K562 (cell line): ENCODE results near the gene ANO2. TPM values are rescaled to one million over a fixed set of nuclear protein-coding genes. Genes with fewer than 3 reads are reported as not detected.

Experiments used
- ATAC-seq: fragments of 200-7000 bp; cut with Tn5 transposase; 3 replicates; pipeline ENCODE4 v1.9.1; 2020; ENCODE audit warnings: moderate library complexity
- BruUV-seq: library from RNA; stranded (reverse); fragments of 400-500 nt; replicated peaks from 2 replicates; lab custom pipeline; 2021; lab: Mats Ljungman, UMichigan
- CTCF ChIA-PET: fragments of 300-600 bp; formaldehyde crosslinking; extraction: SDS; loops from one replicate; lab custom pipeline; 2021; ENCODE audit warnings: low intra/inter-chr PET ratio; lab: Yijun Ruan, JAX
- POLR2A ChIA-PET: fragments of 300-600, 350-650 bp; sonication (Branson Sonifier 250); formaldehyde crosslinking; extraction: SDS; loops from one replicate; lab custom pipeline; 2021; ENCODE audit warnings: antibody characterized with exemption, inconsistent platforms; lab: Yijun Ruan, JAX
- DNase-seq, 4 experiments: peaks; one replicate each; pipeline versions ENCODE4 v3.0.0 to v3.0.0-alpha.2; 2011 to 2018; ENCODE audit warnings: low spot score in 3 of 4, mixed read lengths in 3 of 4; ENCODE audit errors: extremely low read depth in 1 of 4
- FAIRE-seq: peaks from 2 replicates; lab custom pipeline; 2011; peaks lifted over from hg19 to GRCh38; lab: Jason Lieb, UNC
- H2AFZ ChIP-seq: 2 replicates; pipeline ENCODE4 v1.6.0; 2011; ENCODE audit warnings: low read depth, low read length, control low read depth, inconsistent platforms
- H3K27ac ChIP-seq: fragments of 200-600 bp; 3 replicates; pipeline ENCODE4 v1.8.0; 2011; ENCODE audit warnings: low read depth, mild to moderate bottlenecking, control low read depth, inconsistent platforms, low read length, moderate library complexity, mixed read lengths; ENCODE audit errors: extremely low read depth
- H3K27me3 ChIP-seq, 2 experiments: fragments of 300-600 bp in 1 of 2; 2 replicates in 1 of 2; 3 replicates in 1 of 2; pipeline versions ENCODE4 v1.6.0 to v1.8.0; 2011; ENCODE audit warnings: inconsistent platforms in 2 of 2, low read length in 2 of 2, mild to moderate bottlenecking in 1 of 2, mixed read lengths in 1 of 2, moderate library complexity in 1 of 2; ENCODE audit not compliant: control insufficient read depth in 2 of 2, insufficient read depth in 2 of 2
- H3K36me3 ChIP-seq: fragments of 300-600 bp; 3 replicates; pipeline ENCODE4 v1.8.0; 2011; ENCODE audit warnings: mild to moderate bottlenecking, low read length, inconsistent platforms; ENCODE audit not compliant: control insufficient read depth, insufficient read depth
- H3K4me1 ChIP-seq, 2 experiments: fragments of 200-600 bp in 1 of 2; replicated peaks in 1 of 2; 2 replicates in 1 of 2; 3 replicates in 1 of 2; pipeline versions ENCODE4 v1.5.1 to v1.8.0; 2011; ENCODE audit warnings: inconsistent platforms in 2 of 2, low read length in 2 of 2, mild to moderate bottlenecking in 1 of 2, mixed read lengths in 1 of 2, moderate library complexity in 1 of 2; ENCODE audit not compliant: control insufficient read depth in 2 of 2, insufficient read depth in 2 of 2
- H3K4me2 ChIP-seq: 2 replicates; pipeline ENCODE4 v1.6.1; 2011; ENCODE audit warnings: low read length, control low read depth, inconsistent platforms, mixed read lengths; ENCODE audit not compliant: insufficient read depth
- H3K4me3 ChIP-seq: fragments of 200-600 bp; sonication (generic), shearing (Covaris generic); 2 replicates; pipeline ENCODE4 v1.5.1; 2016; ENCODE audit warnings: control low read depth, inconsistent platforms
- H3K79me2 ChIP-seq: fragments of 200-600 bp; 3 replicates; pipeline ENCODE4 v1.8.0; 2011; ENCODE audit warnings: low read length, inconsistent platforms; ENCODE audit not compliant: control insufficient read depth, insufficient read depth
- H3K9ac ChIP-seq, 2 experiments: 2 replicates each; pipeline versions ENCODE4 v1.6.0 to v1.6.1; 2011; ENCODE audit warnings: low read depth in 2 of 2, low read length in 2 of 2, control low read depth in 1 of 2, inconsistent platforms in 1 of 2, mild to moderate bottlenecking in 1 of 2, mixed read lengths in 1 of 2; ENCODE audit not compliant: insufficient read depth in 1 of 2
- H3K9me1 ChIP-seq: one replicate; pipeline ENCODE4 v1.6.0; 2011; ENCODE audit warnings: inconsistent platforms, mild to moderate bottlenecking, low read length, moderate library complexity; ENCODE audit not compliant: control insufficient read depth, insufficient read depth
- H3K9me3 ChIP-seq: replicated peaks from 2 replicates; pipeline ENCODE4 v1.5.1; 2011; ENCODE audit warnings: low read depth, low read length, inconsistent platforms; ENCODE audit not compliant: control insufficient read depth, insufficient read depth
- H4K20me1 ChIP-seq: replicated peaks from 2 replicates; pipeline ENCODE4 v1.6.1; 2011; ENCODE audit warnings: low read length, inconsistent platforms, mixed read lengths; ENCODE audit not compliant: control insufficient read depth, insufficient read depth
- CEBPB ChIP-seq: fragments of 450-650 bp; IDR thresholded peaks from 2 replicates; pipeline ENCODE4 v1.6.1; 2016; ENCODE audit warnings: missing genetic modification characterization, missing compliant biosample characterization
- FOXP1 ChIP-seq: sonication (generic); formaldehyde crosslinking; IDR thresholded peaks from 2 replicates; pipeline ENCODE4 v1.8.0; 2022; ENCODE audit warnings: mild to moderate bottlenecking, missing genetic modification reagents
- GATAD2A ChIP-seq: fragments of 450-650 bp; IDR thresholded peaks from 2 replicates; pipeline ENCODE4 v1.6.1; 2017
- MGA ChIP-seq: fragments of 450-650 bp; IDR thresholded peaks from 2 replicates; pipeline ENCODE4 v1.6.1; 2016; ENCODE audit warnings: mild to moderate bottlenecking, moderate library complexity
- NCOA4 ChIP-seq: fragments of 450-650 bp; IDR thresholded peaks from 2 replicates; pipeline ENCODE4 v1.6.1; 2018; ENCODE audit warnings: mild to moderate bottlenecking; ENCODE audit not compliant: partially characterized antibody
- NEUROD1 ChIP-seq: fragments of 150-350 bp; IDR thresholded peaks from 2 replicates; pipeline ENCODE4 v1.6.1; 2014; ENCODE audit warnings: borderline replicate concordance, low read length, low read depth; ENCODE audit not compliant: partially characterized antibody
- RFX7 ChIP-seq: fragments of 250-450 bp; sonication (Bioruptor Pico); IDR thresholded peaks from 2 replicates; pipeline ENCODE4 v1.5.1; 2021; ENCODE audit warnings: mild to moderate bottlenecking
- ZBED1 ChIP-seq: IDR thresholded peaks from 2 replicates; pipeline ENCODE4 v1.6.1; 2014
- ZFP36 ChIP-seq: fragments of 150-350 bp; IDR thresholded peaks from 2 replicates; pipeline ENCODE4 v1.6.1; 2018; ENCODE audit warnings: low read length, low read depth; ENCODE audit not compliant: partially characterized antibody
- WGBS: fragments of 100-300 bp; shearing (Covaris generic); methylation state at CpG from one replicate; pipeline ENCODE4 v1.1.6; 2016; ENCODE audit warnings: low coverage, mixed read lengths; ENCODE audit not compliant: insufficient coverage; ENCODE audit errors: missing lambda C conversion rate; 5-methylcytosine and 5-hydroxymethylcytosine counted together
- in situ Hi-C: fragments of 300-500 bp; cut with MboI; formaldehyde crosslinking; loops from 4 replicates; pipeline ENCODE4 v1.15.0; 2018; ENCODE audit warnings: inconsistent platforms, mixed read lengths
- intact Hi-C: fragments of 100-400 bp; cut with micrococcal nuclease; formaldehyde crosslinking; loops from 2 replicates; pipeline ENCODE4 v1.14.2; 2022
- polyA plus RNA-seq, 8 experiments: library from polyadenylated mRNA; depleted of rRNA in 4 of 8; stranded (reverse) in 5 of 8; unstranded in 3 of 8; fragments of >200 nt; fragmentation: Nextera tagmentation in 2 of 8; fragmentation: Illumina TruSeq in 1 of 8; extraction: Ambion mirVana in 2 of 8; extraction: Trizol in 1 of 8; gene quantifications; 2 replicates each; pipeline versions ENCODE4 v1.2.1 to v1.2.3, GENCODE V29; 2011 to 2014; ENCODE audit warnings: inconsistent platforms in 1 of 8, missing spikeins in 1 of 8
- total RNA-seq, 7 experiments: library from RNA; depleted of rRNA in 6 of 7; stranded (reverse); fragments of >200 nt in 6 of 7; fragmentation: Illumina TruSeq in 2 of 7; extraction: Trizol in 2 of 7; gene quantifications; 2 replicates each; pipeline versions ENCODE4 v1.2.1 to v1.2.3, GENCODE V29; 2011 to 2021; ENCODE audit warnings: low replicate concordance in 1 of 7
- TF ChIP-seq, protein P1 (sequence below): sonication (generic); formaldehyde crosslinking; IDR thresholded peaks from 2 replicates; pipeline ENCODE4 v1.8.0; 2022; ENCODE audit warnings: mild to moderate bottlenecking, missing genetic modification reagents
- TF ChIP-seq, protein P2 (sequence below): sonication (generic); formaldehyde crosslinking; IDR thresholded peaks from 2 replicates; pipeline ENCODE4 v1.8.0; 2023; ENCODE audit warnings: mild to moderate bottlenecking, missing genetic modification reagents

Gene ANO2
- total and polyA plus RNA-seq, 9 of the 15 experiments (the other 6 are each of a cell fraction or from before 2014, with no cell fraction given) = 0.64 TPM; not detected in 8

DNA sequence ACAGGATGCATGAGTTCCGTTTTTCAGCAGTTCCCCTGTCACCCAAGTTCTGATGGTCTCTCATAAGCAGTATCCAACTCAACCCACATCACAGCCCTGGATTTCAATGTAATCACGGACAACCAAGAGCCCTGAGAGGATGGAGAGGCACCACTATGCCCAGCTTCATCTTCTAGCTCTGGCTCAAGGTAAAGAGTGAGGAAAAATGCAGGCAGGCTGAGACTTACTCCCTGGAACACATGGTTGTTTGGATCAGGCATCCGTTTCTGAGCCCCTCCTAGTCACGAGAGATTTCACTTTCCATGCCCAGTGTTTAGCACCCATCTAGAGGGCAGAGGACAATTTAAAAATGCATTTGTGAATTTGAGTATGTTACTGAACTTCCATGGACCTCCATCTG, 45.0 kb downstream of the ANO2 start:
- FAIRE-seq = no peak
- no peak for ATAC-seq
- Histone ChIP-seq H3K9me3 (no peaks in the 10 kb centered on the region), H3K9ac (no peak overlapping the region), H3K4me3 (no peak overlapping the region), H3K4me2 (no peak overlapping the region), H3K36me3 (no peaks in the 10 kb centered on the region), H3K4me1 (no peaks in the 10 kb centered on the region), H3K9me1 (no peaks in the 10 kb centered on the region), H3K79me2 (no peaks in the 10 kb centered on the region), H2AFZ (no peak overlapping the region), H3K27me3 (no peaks in the 10 kb centered on the region; a peak in 1 of 5 replicates), H4K20me1 (no peaks in the 10 kb centered on the region), H3K27ac (no peak overlapping the region)
- 0% methylated on average over 3 of the region's 4 CpGs for WGBS
- POLR2A ChIA-PET = no interaction called here
- CTCF ChIA-PET = no interaction called here
- no peak for DNase-seq
- BruUV-seq = no TSS peak
- in situ Hi-C loops (no loop called here), intact Hi-C loops (no loop called here)
- no peak for TF ChIP-seq ZFP36
- TF ChIP-seq RFX7 (CRISPR knock-in tag) = no peak
- no peak for TF ChIP-seq GATAD2A
- TF ChIP-seq NCOA4 = no peak
- no peak for TF ChIP-seq ZBED1
- no peak for TF ChIP-seq CEBPB (tag)
- no peak for TF ChIP-seq NEUROD1
- TF ChIP-seq, protein P1, sequence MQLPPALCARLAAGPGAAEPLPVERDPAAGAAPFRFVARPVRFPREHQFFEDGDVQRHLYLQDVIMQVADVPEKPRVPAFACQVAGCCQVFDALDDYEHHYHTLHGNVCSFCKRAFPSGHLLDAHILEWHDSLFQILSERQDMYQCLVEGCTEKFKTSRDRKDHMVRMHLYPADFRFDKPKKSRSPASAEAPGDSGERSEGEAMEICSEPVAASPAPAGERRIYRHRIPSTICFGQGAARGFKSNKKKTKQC = no peak
- TF ChIP-seq, protein P2, sequence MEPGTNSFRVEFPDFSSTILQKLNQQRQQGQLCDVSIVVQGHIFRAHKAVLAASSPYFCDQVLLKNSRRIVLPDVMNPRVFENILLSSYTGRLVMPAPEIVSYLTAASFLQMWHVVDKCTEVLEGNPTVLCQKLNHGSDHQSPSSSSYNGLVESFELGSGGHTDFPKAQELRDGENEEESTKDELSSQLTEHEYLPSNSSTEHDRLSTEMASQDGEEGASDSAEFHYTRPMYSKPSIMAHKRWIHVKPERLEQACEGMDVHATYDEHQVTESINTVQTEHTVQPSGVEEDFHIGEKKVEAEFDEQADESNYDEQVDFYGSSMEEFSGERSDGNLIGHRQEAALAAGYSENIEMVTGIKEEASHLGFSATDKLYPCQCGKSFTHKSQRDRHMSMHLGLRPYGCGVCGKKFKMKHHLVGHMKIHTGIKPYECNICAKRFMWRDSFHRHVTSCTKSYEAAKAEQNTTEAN (CRISPR knock-in tag) = no peak
- no peak for TF ChIP-seq MGA
- no peak for TF ChIP-seq FOXP1 (CRISPR knock-in tag)
